NCI-H2107 treated with DMSO at 0.1 percent for 48 hours (cell line): ENCODE results near the gene MUC5AC.
"Not testable (repeated sequence)": the region's sequence is repeated elsewhere in the genome, so short reads cannot be mapped to it uniquely, and the experiment has no call there.

Experiments
- DNase-seq: peaks from one replicate; lab custom pipeline; 2025; ENCODE audit not compliant: unreplicated experiment; lab: John Stamatoyannopoulos, UW

Gene MUC5AC

GRCh38 chr11:1162138-1162475 lies 4.4 kb downstream of the MUC5AC start:
- DNase-seq, result no peak

GRCh38 chr11:1162491-1163311 lies 4.9 kb downstream of the MUC5AC start:
- DNase-seq, result no peak

DNA sequence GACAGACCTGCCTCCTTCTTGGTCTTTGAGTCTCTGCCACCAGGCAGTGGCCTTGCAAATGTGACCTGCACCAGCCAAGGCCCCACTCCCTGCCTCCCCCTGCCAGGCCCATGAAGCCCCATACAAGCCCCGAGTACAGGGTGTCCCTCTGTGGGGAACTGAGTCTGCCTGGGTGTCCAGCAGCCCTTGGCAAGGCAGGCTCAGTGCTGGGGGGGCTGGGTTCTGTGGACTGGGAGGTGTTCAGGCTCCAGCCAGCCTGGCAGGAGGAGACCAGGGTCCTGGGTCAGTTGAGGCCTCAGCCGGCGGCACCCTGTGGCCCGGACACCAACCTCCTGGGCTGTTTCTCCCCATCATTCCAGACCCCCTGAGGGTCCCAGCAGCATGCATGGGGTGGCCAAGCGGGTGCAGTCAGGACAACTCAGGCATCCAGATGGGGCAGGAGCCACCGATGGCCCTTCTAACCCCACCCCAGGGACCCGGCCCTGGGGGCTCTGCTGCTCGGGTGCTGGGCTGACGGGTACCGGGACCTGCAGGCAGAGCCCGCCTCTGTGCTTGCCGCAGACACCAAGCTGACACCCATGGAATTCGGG lies 5.7 kb downstream of the MUC5AC start:
- DNase-seq, result no peak

GRCh38 chr11:1163911-1164735 lies 6.4 kb downstream of the MUC5AC start:
- no peak for DNase-seq

DNA sequence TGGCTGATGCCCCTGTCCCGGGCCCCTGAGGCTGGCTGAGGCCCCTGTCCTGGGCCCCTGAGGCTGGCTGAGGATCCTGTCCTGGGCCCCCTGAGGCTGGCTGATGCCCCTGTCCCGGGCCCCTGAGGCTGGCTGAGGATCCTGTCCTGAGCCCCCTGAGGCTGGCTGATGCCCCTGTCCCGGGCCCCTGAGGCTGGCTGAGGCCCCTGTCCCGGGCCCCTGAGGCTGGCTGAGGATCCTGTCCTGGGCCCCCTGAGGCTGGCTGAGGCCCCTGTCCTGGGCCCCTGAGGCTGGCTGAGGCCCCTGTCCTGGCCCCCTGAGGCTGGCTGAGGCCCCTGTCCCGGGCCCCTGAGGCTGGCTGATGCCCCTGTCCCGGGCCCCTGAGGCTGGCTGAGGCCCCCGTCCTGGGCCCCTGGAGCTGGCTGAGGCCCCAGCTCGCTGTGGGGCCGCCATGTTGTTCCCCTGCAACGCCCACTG lies 7.1 kb downstream of the MUC5AC start:
- not testable (repeated sequence) for DNase-seq

- DNase-seq, result no peak
Observed at GRCh38 chr11:1165256-1166041, 7.7 kb downstream of the MUC5AC start.

- no peak for DNase-seq
Observed at GRCh38 chr11:1167256-1167655, 9.5 kb downstream of the MUC5AC start.

GRCh38 chr11:1167751-1168231 lies 10.0 kb downstream of the MUC5AC start:
- no peak for DNase-seq

GRCh38 chr11:1168256-1168655 lies 10.5 kb downstream of the MUC5AC start:
- no peak for DNase-seq

DNA sequence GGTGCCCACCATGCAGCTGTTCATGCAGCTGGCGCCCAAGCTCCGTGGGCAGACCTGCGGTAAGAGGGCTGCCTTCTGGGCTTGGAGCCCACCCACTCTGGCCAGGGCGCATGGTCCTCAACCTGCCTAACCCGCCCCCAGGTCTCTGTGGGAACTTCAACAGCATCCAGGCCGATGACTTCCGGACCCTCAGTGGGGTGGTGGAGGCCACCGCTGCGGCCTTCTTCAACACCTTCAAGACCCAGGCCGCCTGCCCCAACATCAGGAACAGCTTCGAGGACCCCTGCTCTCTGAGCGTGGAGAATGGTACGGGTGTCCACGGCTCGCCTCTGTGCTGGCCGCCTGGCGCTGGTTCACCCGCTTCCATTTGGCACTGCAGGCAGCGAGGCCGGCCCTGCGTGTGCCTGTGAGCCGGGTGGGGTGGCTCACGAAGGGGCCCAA lies 11.0 kb downstream of the MUC5AC start:
- no peak for DNase-seq

DNA sequence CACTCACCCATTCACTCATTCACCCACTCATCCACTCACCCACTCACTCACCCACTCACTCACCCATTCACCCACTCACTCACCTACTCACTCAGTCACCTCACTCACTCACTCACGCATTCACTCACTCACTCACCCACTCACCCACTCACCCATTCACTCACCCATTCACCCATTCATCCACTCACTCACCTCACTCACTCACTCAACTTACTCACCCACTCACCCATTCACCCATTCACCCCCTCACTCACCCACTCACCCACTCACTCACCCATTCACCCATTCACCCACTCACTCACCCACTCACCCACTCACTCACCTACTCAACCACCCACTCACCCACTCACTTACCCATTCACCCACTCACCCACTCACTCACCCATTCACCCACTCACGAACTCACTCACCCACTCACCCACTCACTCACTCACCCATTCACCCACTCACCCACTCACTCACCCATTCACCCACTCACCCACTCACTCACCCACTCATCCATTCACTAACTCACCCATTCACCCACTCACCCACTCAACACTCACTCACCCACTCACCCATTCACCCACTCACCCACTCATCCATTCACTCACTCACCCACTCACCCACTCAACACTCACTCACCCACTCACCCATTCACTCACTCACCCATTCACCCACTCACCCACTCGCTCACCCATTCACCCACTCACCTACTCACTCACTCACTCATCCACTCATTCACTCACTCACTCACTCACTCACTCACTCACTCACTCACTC lies 13.7 kb downstream of the MUC5AC start:
- DNase-seq, result no peak

- no peak for DNase-seq
Observed at GRCh38 chr11:1171985-1172728, 14.4 kb downstream of the MUC5AC start.

GRCh38 chr11:1172729-1173117 lies 15.0 kb downstream of the MUC5AC start:
- no peak for DNase-seq

GRCh38 chr11:1173396-1173795 lies 15.6 kb downstream of the MUC5AC start:
- DNase-seq, result not testable (repeated sequence)

DNA sequence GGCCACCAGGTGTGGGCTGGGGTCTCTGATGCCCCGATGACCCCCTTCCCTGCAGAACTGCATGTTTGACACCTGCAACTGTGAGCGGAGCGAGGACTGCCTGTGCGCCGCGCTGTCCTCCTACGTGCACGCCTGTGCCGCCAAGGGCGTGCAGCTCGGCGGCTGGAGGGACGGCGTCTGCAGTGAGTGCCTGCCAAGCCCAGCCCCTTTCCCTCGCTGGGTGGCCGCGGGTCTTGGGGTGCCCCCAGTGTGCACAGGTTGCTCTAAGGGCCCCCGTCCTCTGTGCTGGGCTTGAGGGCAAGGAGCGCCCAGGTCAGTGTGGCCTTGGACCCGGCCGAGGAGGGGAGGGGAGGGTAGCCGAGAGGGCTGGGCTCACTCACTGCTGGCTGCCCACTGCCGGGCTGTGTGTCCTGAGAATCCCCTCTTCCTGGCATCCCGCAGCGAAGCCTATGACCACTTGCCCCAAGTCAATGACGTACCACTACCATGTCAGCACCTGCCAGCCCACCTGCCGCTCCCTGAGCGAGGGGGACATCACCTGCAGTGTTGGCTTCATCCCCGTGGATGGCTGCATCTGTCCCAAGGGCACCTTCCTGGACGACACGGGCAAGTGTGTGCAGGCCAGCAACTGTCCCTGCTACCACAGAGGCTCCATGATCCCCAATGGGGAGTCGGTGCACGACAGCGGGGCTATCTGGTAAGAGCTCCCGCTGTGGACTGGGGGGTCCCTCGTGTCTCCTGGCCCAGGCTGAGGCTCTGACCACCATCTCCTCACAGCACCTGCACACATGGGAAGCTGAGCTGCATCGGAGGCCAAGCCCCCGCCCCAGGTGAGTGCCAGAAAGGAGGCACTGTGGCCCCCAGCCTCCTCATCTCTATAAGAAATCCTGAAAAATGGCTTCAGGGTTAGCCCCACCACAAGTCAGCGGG lies 17.0 kb downstream of the MUC5AC start:
- no peak for DNase-seq

GRCh38 chr11:1175461-1176223 lies 17.9 kb downstream of the MUC5AC start:
- DNase-seq, result no peak

- no peak for DNase-seq
Observed at GRCh38 chr11:1176224-1177019, 18.7 kb downstream of the MUC5AC start.
